Activated CD4-positive, alpha-beta T cell treated with anti-CD3 and anti-CD28 coated beads for 4 hours (primary cell): ENCODE results near the gene INTS13.
"Not testable (repeated sequence)": the region's sequence is repeated elsewhere in the genome, so short reads cannot be mapped to it uniquely, and the experiment has no call there.

Experiments used
- DNase-seq, 2 donors: peaks; one replicate each; pipeline ENCODE4 v3.0.0-alpha.2; 2020

INTS13 gene

GRCh38 chr12:26868447-26869103, 69.2 kb downstream of the INTS13 start:
- DNase-seq, result no peak

- no peak for DNase-seq
Observed at GRCh38 chr12:26867080-26867479, 70.7 kb downstream of the INTS13 start.

GRCh38 chr12:26863515-26863914, 74.3 kb downstream of the INTS13 start:
- no peak for DNase-seq

- DNase-seq, result not testable (repeated sequence)
Observed at GRCh38 chr12:26862787-26863186, 75.0 kb downstream of the INTS13 start.

GRCh38 chr12:26861690-26862089, 76.1 kb downstream of the INTS13 start:
- no peak for DNase-seq

GRCh38 chr12:26857465-26858176, 80.2 kb downstream of the INTS13 start:
- DNase-seq, result no peak

- DNase-seq, result no peak
Observed at GRCh38 chr12:26855337-26855736, 82.4 kb downstream of the INTS13 start.
